ENCODE results near the gene MPEG1. TPM values are rescaled to one million over a fixed set of nuclear protein-coding genes. Genes with fewer than 3 reads are reported as not detected.

MPEG1 gene
- total and polyA plus RNA-seq, 11 donors: 1.4 to 78.6 (median 6.4) TPM

DNA sequence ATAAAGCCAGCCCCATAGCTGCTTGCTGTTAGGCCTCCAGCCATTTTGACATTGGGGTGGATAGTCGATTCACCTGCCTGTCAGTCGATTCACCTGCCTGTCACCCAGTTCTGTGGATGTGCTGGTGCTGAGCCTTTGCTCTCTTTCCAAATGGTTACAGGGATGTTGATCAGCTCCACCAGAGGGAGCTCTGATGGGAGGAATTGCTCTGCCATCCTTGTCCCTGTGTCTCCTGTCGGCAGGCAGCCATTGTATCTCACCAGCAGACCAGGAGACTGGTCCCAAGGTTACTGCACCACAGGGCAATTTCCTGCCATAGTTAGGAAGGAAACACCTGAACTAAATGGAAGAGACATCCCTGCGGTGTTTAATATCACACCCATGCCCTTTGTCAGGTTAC is 6.1 kb downstream of the MPEG1 start:
- Histone ChIP-seq H3K36me3 (peaks cover 0 to 36% (median 3%) of the 10 kb centered on the region in 9 donors), H3K27ac (peak overlapping the region in 1 of 12 donors; percentile 10), H3K4me3 (no peak overlapping the region), H3K27me3 (no peaks in the 10 kb centered on the region), H3K4me1 (peaks cover 0 to 25% (median 6%) of the 10 kb centered on the region in 12 donors), H3K9me3 (no peaks in the 10 kb centered on the region)
- intact Hi-C loops (cut with DNase I): loop anchor here in 8 of 10 donors (1.0 to 5.0 kb wide), 4 partner anchors 35 to 78 kb away; no protein-coding TSS in a partner anchor
- WGBS, 4 donors: 55 to 61% (median 60%) methylated on average over 4 of the region's 4 CpGs
- peak in 2 of 5 donors; percentile 32 to 60 for DNase-seq
- peak in 1 of 4 donors; percentile 61 for ATAC-seq
- TF ChIP-seq, protein P1, sequence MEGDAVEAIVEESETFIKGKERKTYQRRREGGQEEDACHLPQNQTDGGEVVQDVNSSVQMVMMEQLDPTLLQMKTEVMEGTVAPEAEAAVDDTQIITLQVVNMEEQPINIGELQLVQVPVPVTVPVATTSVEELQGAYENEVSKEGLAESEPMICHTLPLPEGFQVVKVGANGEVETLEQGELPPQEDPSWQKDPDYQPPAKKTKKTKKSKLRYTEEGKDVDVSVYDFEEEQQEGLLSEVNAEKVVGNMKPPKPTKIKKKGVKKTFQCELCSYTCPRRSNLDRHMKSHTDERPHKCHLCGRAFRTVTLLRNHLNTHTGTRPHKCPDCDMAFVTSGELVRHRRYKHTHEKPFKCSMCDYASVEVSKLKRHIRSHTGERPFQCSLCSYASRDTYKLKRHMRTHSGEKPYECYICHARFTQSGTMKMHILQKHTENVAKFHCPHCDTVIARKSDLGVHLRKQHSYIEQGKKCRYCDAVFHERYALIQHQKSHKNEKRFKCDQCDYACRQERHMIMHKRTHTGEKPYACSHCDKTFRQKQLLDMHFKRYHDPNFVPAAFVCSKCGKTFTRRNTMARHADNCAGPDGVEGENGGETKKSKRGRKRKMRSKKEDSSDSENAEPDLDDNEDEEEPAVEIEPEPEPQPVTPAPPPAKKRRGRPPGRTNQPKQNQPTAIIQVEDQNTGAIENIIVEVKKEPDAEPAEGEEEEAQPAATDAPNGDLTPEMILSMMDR (IDR thresholded peaks at IDR 0.05): peak in 11 of 12 donors; percentile 31 to 59 (median 48)
- TF ChIP-seq POLR2A (IDR thresholded peaks at IDR 0.05): no peak

DNA sequence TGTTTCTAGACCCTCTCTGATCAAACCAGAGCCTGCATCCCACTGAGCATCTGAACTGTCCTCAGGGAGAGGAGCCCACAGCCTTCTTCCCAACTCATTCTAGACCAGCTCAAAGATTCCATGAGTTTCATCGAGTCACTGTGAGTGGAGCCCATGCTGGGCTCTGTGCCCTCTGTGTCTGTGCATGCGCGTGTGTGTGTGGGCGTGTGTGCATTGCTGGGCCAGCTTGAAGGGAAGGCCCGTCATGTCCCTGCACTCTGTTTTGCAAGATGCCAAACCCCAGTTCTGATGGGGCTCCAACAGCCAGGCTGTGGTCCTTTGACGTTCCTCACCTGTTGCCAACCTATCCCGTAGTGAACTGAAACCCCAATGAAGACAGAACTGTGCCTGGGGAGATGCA is 7.1 kb downstream of the MPEG1 start:
- Histone ChIP-seq H3K27ac (no peak overlapping the region), H3K27me3 (no peaks in the 10 kb centered on the region), H3K4me1 (peaks cover 0 to 28% (median 7%) of the 10 kb centered on the region in 12 donors), H3K9me3 (no peaks in the 10 kb centered on the region), H3K4me3 (no peak overlapping the region), H3K36me3 (peaks cover 0 to 41% (median 3%) of the 10 kb centered on the region in 9 donors)
- no peak for DNase-seq
- TF ChIP-seq, protein P1 (IDR thresholded peaks at IDR 0.05): no peak
- TF ChIP-seq POLR2A (IDR thresholded peaks at IDR 0.05): no peak
- no peak for ATAC-seq
- WGBS, 4 donors: 86 to 95% (median 90%) methylated on average over 6 to 7 of the region's 7 CpGs
- intact Hi-C loops (cut with DNase I): loop anchor here in 8 of 10 donors (2.0 to 5.0 kb wide), 4 partner anchors 31 to 79 kb away; no protein-coding TSS in a partner anchor

DNA sequence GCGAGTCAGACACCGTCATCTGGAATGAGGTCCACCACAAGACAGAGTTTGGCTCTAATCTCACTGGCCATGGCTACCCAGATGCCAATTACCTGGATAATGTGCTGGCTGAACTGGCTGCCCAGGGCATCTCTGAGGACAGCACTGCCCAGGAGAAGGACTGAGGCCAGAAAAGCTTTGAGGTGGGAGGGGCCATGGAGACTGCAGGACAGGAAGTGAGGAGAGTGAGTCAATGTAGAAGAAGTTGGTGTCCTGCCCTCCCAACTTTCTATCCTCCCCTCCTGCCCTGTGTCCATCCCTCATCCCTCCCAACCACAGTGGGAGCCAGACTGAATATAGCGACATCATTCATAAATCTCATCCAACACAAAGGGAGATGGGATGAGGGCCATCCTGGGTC is 8.0 kb downstream of the MPEG1 start:
- no peak for ATAC-seq
- Histone ChIP-seq H3K4me1 (peaks cover 0 to 37% (median 10%) of the 10 kb centered on the region in 12 donors), H3K27ac (no peak overlapping the region), H3K4me3 (no peak overlapping the region), H3K27me3 (no peaks in the 10 kb centered on the region), H3K36me3 (peaks cover 0 to 41% (median 3%) of the 10 kb centered on the region in 9 donors), H3K9me3 (no peaks in the 10 kb centered on the region)
- DNase-seq: no peak
- 96 to 97% (median 96%) methylated on average over 3 of the region's 3 CpGs for WGBS, 4 donors
- TF ChIP-seq, protein P1 (IDR thresholded peaks at IDR 0.05): no peak
- no peak for TF ChIP-seq POLR2A (IDR thresholded peaks at IDR 0.05)
- intact Hi-C loops (cut with DNase I): loop anchor here in 4 of 10 donors (2.0 to 5.0 kb wide), 2 partner anchors 30 to 78 kb away; no protein-coding TSS in a partner anchor

DNA sequence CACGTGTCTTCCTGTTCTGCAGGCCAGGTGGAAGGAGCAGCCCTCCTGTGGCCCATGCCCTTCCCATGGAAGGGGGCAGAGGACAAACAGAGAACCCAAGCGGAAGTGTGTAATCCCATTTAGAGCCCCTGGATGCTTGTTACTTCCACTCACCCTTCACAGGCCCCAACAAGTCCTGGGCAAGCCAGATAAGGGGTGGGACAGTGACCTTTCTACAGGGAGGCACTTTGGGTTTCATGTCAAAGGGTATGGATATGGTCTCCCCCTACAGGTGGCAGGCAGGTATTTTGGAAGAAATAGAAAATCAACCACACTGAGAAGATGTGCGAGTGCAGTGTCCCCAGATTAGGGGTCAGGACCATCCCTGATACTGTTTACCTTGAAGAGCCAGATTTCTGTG is 11.4 kb downstream of the MPEG1 start:
- intact Hi-C loops (cut with DNase I): no loop called here
- Histone ChIP-seq H3K4me1 (peaks cover 0 to 22% (median 8%) of the 10 kb centered on the region in 12 donors), H3K27me3 (no peaks in the 10 kb centered on the region), H3K4me3 (no peak overlapping the region), H3K27ac (no peak overlapping the region), H3K36me3 (peaks cover 0 to 46% (median 3%) of the 10 kb centered on the region in 9 donors), H3K9me3 (no peaks in the 10 kb centered on the region)
- no peak for DNase-seq
- TF ChIP-seq POLR2A (IDR thresholded peaks at IDR 0.05): no peak
- TF ChIP-seq, protein P1 (IDR thresholded peaks at IDR 0.05): no peak
- WGBS, 4 donors: 94 to 98% (median 97%) methylated on average over 3 of the region's 3 CpGs
- ATAC-seq: no peak
